ENCODE measurements around the gene CCL18.

- no peak for TF ChIP-seq CTCF (IDR thresholded peaks at IDR 0.05; ENCODE audit: low read depth, low read length, poor library complexity, severe bottlenecking)
- TF ChIP-seq EZH2phosphoT487 (IDR thresholded peaks at IDR 0.05; ENCODE audit: borderline replicate concordance, low read length) = no peak
Measured at GRCh38 chr17:36060816-36061215, 3.3 kb upstream of the CCL18 start.

All from DOHH2 (cell line).